Medulla oblongata (tissue), 1 donor: Measurements from ENCODE around the gene FFAR3.
"Not testable (repeated sequence)": the region's sequence is repeated elsewhere in the genome, so short reads cannot be mapped to it uniquely, and the experiment has no call there.

Experiments
- DNase-seq: peaks from one replicate; pipeline ENCODE4 v3.0.0-alpha.2; 2015; ENCODE audit errors: extremely low spot score

Gene FFAR3

DNA sequence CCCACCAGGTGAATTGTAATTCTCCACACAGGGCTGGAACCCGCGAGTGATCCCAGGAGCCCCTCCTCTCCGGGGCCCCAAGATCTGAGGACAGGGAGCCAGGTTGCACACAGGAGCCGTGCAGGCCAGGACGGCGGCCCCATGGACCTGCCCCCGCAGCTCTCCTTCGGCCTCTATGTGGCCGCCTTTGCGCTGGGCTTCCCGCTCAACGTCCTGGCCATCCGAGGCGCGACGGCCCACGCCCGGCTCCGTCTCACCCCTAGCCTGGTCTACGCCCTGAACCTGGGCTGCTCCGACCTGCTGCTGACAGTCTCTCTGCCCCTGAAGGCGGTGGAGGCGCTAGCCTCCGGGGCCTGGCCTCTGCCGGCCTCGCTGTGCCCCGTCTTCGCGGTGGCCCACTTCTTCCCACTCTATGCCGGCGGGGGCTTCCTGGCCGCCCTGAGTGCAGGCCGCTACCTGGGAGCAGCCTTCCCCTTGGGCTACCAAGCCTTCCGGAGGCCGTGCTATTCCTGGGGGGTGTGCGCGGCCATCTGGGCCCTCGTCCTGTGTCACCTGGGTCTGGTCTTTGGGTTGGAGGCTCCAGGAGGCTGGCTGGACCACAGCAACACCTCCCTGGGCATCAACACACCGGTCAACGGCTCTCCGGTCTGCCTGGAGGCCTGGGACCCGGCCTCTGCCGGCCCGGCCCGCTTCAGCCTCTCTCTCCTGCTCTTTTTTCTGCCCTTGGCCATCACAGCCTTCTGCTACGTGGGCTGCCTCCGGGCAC, 6.7 kb upstream of the FFAR3 start:
- no peak for DNase-seq

- DNase-seq, result no peak
These were observed 6.1 kb upstream of the FFAR3 start for GRCh38 chr19:35352177-35352447.

DNA sequence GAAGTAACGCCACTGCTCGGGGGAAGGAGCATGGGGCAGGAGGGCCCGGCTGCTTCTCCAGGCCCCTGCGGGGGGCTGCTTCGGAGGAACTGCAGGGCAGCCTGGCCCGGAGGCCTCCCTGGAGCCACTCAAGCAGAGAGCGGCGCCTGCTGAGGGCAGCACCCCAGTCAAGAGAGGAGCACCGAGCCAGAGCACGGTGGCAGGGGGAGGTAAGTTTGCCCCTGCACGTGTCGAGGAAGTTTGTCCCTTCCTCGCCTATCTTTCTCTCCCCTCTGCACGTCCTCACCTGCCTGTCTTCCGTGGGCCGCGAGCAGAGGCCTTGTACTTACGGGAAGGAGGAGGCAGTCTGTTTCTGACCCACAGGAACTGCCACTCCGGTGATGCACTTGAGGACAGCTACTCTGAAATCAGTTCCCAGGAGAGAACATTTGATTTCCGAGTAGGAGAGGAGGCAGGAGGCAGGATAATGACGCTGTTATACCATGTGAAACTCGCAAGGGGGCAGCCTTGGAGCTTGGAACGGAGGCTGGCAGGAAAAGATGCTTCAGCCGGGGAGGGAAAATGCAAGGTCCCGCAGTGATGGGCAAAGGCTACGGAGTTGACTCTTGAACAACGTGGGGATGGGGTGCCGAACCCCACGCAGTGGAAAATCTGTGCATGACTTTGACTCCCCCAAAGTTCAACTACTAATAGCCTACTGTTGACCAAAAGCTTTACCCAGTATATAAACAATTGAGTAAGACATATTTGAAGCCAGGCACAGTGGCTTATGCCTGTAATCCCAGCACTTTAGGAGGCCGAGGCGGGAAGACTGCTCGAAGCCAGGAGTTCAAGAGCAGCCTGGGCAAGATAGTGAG, 5.6 kb upstream of the FFAR3 start:
- peak; percentile 88 for DNase-seq

- no peak for DNase-seq
These were observed 4.6 kb upstream of the FFAR3 start for GRCh38 chr19:35353635-35354034.

- no peak for DNase-seq
These were observed 3.4 kb upstream of the FFAR3 start for GRCh38 chr19:35354898-35355297.

- no peak for DNase-seq
These were observed 2.3 kb upstream of the FFAR3 start for GRCh38 chr19:35355791-35356460.

GRCh38 chr19:35358834-35359233, 574 bp downstream of the FFAR3 start:
- DNase-seq, result not testable (repeated sequence)

GRCh38 chr19:35359395-35359794, 1.1 kb downstream of the FFAR3 start:
- not testable (repeated sequence) for DNase-seq

DNA sequence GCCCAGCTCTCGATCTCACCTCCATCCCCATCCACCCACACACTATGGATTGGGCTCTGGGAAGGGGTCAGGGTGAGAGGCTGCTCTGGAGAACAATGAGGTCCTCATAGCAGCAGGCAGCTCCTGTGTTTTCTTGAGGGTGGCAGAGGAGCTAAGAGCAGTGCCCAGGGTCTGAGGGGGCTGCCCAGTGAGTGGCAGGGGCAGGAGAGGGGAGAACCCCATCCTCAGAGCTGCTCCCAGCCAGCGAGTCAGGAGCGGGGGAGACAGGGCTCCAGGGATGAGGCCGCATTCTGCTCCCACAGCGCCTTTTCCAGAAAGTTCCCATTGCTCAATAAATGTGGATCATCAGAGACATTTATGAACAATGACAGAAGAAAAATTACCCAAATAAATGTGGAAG, 1.8 kb downstream of the FFAR3 start:
- not testable (repeated sequence) for DNase-seq

DNA sequence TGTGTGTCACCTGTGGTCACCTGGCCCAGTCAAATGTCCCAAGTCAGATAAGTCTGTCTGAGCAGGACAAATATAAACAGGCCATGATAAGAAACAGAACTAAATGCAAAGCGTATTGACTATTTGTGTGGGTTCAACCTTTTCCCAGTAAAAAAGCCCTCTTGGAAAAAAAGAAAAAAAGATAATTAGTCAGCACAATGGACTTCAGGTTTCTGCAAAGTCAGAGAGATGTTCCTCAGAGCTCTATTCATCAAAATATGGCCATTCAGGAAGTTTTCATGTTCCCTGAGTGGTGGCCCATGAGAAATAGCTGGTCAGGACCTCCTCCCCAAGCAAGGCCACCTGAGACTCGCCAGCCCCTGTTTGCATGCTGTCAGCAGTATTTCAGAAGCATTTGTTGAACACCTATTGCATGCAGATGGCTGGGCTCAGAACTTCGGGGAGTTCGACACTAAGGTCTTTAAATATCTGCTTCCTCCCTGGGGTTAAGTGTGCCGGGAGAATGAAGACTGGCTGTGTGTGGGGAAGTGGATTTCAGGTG, 2.7 kb downstream of the FFAR3 start:
- DNase-seq, result no peak

GRCh38 chr19:35362261-35363000, 4.2 kb downstream of the FFAR3 start:
- no peak for DNase-seq

- DNase-seq, result no peak
These were observed 4.8 kb downstream of the FFAR3 start for GRCh38 chr19:35363001-35363590.

DNA sequence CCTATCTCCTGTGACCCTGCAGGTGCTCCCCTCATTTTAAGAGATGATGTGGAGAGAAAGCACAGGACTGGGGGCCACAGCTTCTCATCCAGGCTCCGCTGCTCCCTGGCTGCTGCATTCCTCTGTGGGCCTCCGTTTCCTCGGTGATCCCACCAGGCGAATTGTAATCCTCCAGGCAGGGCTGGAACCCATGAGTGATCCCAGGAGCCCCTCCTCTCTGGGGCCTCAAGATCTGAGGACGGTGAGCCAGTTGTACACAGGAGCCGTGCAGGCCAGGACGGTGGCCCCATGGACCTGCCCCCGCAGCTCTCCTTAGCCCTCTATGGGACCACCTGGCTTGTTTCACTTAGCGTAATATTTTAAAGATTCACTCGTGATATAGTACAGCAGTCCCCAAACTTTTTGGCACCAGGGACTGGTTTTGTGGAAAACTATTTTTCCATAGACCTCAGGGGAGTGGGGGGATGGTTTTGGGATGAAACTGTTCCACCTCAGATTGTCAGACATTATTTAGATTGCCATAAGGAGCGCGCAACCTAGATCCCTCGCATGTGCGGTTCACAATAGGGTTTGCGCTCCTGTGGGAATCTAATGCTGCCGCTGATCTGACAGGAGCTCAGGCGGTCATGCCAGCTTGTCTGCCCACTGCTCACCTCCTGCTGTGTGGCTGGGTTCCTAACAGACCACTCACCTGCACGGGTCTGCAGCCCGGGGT, 5.6 kb downstream of the FFAR3 start:
- DNase-seq, result no peak

GRCh38 chr19:35365303-35365702, 7.0 kb downstream of the FFAR3 start:
- no peak for DNase-seq

- no peak for DNase-seq
These were observed 10.1 kb downstream of the FFAR3 start for GRCh38 chr19:35368378-35368777.

GRCh38 chr19:35369522-35369921, 11.3 kb downstream of the FFAR3 start:
- DNase-seq, result no peak

DNA sequence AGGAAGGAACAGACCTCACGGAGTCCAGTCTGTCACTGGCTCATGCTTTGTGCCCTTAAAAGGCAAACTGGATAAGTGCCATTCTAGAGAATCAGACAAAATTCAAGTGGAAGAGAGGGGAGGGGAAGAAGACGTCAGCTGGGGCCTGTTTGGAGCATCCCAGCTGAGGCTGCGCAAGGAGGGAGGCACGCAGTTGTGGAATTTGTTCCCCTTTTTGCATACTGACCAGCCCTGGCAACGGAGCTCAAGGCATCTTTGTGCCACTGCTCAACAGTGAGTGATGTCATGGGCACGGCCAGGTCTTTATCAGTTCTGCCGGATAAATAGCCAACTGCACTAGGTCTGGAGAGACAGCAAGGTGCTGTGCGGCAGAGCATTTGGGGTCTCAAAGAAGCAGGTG, 12.5 kb downstream of the FFAR3 start, which contains the start of gene GPR42:
Gene GPR42, plus strand, starts transcription at position 347 of the 400 bp plus-strand sequence. CDS start 292 bp downstream, outside the sequence.
- no peak for DNase-seq

- no peak for DNase-seq
These were observed 15.2 kb downstream of the FFAR3 start for GRCh38 chr19:35373492-35373891.

DNA sequence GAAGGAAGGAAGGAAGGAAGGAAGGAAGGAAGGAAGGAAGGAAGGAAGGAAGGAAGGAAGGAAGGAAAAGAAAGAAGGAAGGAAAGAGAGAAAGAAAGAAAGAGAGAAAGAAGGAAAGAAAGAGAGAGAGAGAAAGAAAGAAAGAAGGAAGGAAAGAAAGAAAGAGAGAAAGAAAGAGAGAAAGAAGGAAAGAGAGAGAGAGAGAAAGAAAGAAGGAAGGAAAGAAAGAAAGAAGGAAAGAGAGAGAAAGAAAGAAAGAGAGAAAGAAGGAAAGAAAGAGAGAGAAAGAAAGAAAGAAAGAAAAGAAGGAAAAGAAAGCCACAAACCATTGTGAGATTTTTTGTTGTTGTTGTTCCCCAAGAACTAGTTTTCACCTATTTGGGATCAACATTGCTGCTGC, 15.8 kb downstream of the FFAR3 start:
- DNase-seq, result not testable (repeated sequence)

DNA sequence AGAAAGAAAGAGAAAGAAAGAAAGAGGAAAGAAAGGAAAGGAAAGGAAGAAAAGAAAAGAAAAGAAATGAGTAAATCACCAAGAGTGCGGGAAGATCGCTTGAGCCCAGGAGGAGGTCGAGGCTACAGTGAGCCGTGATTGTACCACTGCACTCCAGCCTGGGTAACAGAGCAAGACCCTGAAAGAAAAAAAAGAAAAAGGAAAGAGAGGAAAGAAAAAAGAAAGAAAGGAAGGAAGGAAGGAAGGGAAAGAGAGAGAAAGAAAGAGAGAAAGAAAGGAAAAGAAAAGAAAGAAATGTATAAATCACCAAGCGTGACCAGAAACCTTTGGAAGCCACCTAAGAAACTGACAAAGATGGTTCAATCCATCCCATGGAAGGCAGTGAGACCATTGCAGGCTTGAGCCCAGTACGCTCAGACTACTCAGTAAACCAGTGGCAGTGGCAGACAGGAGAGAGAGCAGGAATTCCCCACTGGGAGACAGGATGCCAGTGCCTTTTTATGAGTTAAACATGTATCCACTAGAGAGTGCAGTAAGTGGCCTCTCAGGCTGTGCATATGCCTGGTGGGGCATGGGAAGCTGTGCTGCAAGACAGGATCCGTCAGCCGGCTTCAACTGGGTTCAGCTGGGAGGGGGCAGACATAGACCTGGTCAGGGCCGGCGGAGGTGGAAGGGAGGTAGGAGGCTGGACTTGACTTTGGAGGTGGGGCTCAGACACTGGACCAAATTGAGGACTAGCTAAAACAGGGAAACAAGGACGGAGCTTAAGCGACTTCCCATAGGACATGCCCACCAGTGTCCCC, 17.4 kb downstream of the FFAR3 start:
- no peak for DNase-seq
